Left ventricle myocardium inferior (tissue), 1 donor: ENCODE results near the gene NEURL1. TPM values are rescaled to one million over a fixed set of nuclear protein-coding genes. Genes with fewer than 3 reads are reported as not detected.
A peak's percentile ranks its signal among the peaks of the same experiment; 100 is the strongest.
"Not testable (repeated sequence)": the region's sequence is repeated elsewhere in the genome, so short reads cannot be mapped to it uniquely, and the experiment has no call there.

Experiments used
- DNase-seq: peaks from one replicate; pipeline ENCODE4 v3.0.0-alpha.2; 2020
- H3K27ac ChIP-seq: fragments of 200-600 bp; replicated peaks from 2 replicates; pipeline ENCODE4 v1.8.0; 2021
- H3K27me3 ChIP-seq: fragments of 200-600 bp; 2 replicates; pipeline ENCODE4 v1.8.0; 2021; ENCODE audit warnings: low read depth
- H3K36me3 ChIP-seq: fragments of 200-600 bp; 2 replicates; pipeline ENCODE4 v1.8.0; 2021
- H3K4me1 ChIP-seq: fragments of 200-600 bp; 2 replicates; pipeline ENCODE4 v1.8.0; 2021
- H3K4me3 ChIP-seq: fragments of 200-600 bp; 2 replicates; pipeline ENCODE4 v1.8.0; 2021; ENCODE audit warnings: mild to moderate bottlenecking, moderate library complexity
- H3K9me3 ChIP-seq: fragments of 200-600 bp; replicated peaks from 2 replicates; pipeline ENCODE4 v1.8.0; 2021
- CTCF ChIP-seq: fragments of 200-600 bp; IDR thresholded peaks from 2 replicates; pipeline ENCODE4 v1.8.0; 2021; ENCODE audit warnings: antibody characterized with exemption, mild to moderate bottlenecking, borderline replicate concordance
- intact Hi-C: fragments of 100-400 bp; cut with micrococcal nuclease; formaldehyde crosslinking; loops from one replicate; pipeline ENCODE4 v1.11.0; 2022
- total RNA-seq: library from RNA; stranded (reverse); fragmentation: NEBNext Ultra II Directional; extraction: Animal tissue kit (Norgen Biotek cat#: 25700); gene quantifications from one replicate; pipeline ENCODE4 v1.2.1, GENCODE V29; 2021
- donor health status: DM: no; HTN: yes; CAD: no; lungs with severe emphysema.

NEURL1 gene
- total RNA-seq, 1 donor from 2014 or later: 0.14 TPM

- no peaks in the 10 kb centered on the region for H3K27me3 ChIP-seq
- H3K36me3 ChIP-seq: peaks cover 37% of the 10 kb centered on the region
- H3K9me3 ChIP-seq: no peaks in the 10 kb centered on the region
- peaks cover 30% of the 10 kb centered on the region for H3K4me1 ChIP-seq
- intact Hi-C loops: no loop called here
- no peak for TF ChIP-seq CTCF
- no peak overlapping the region for H3K27ac ChIP-seq
- no peak for DNase-seq
- no peak overlapping the region for H3K4me3 ChIP-seq
Observed at GRCh38 chr10:103600956-103601569, 107.6 kb downstream of the NEURL1 start.

- H3K27ac ChIP-seq: no peak overlapping the region
- H3K4me3 ChIP-seq: no peak overlapping the region
- no peaks in the 10 kb centered on the region for H3K27me3 ChIP-seq
- no peak for DNase-seq
- peaks cover 37% of the 10 kb centered on the region for H3K36me3 ChIP-seq
- H3K4me1 ChIP-seq: peaks cover 23% of the 10 kb centered on the region
- no peak for TF ChIP-seq CTCF
- intact Hi-C loops: no loop called here
- no peaks in the 10 kb centered on the region for H3K9me3 ChIP-seq
Observed at GRCh38 chr10:103602028-103602851, 108.7 kb downstream of the NEURL1 start.

GRCh38 chr10:103602852-103603155 is 109.3 kb downstream of the NEURL1 start:
- no peak overlapping the region for H3K4me3 ChIP-seq
- intact Hi-C loops: no loop called here
- H3K9me3 ChIP-seq: no peaks in the 10 kb centered on the region
- peaks cover 20% of the 10 kb centered on the region for H3K4me1 ChIP-seq
- no peaks in the 10 kb centered on the region for H3K27me3 ChIP-seq
- peaks cover 37% of the 10 kb centered on the region for H3K36me3 ChIP-seq
- H3K27ac ChIP-seq: no peak overlapping the region
- no peak for TF ChIP-seq CTCF
- no peak for DNase-seq

- no peak for DNase-seq
- no peak overlapping the region for H3K27ac ChIP-seq
- H3K4me1 ChIP-seq: peaks cover 15% of the 10 kb centered on the region
- no peak overlapping the region for H3K4me3 ChIP-seq
- H3K27me3 ChIP-seq: no peaks in the 10 kb centered on the region
- intact Hi-C loops: no loop called here
- no peaks in the 10 kb centered on the region for H3K9me3 ChIP-seq
- H3K36me3 ChIP-seq: peaks cover 37% of the 10 kb centered on the region
- TF ChIP-seq CTCF: no peak
Observed at GRCh38 chr10:103603382-103603781, 109.9 kb downstream of the NEURL1 start.

- peaks cover 49% of the 10 kb centered on the region for H3K36me3 ChIP-seq
- DNase-seq: no peak
Observed at GRCh38 chr10:103605359-103606096, 112.0 kb downstream of the NEURL1 start.

GRCh38 chr10:103606097-103606438 is 112.6 kb downstream of the NEURL1 start:
- H3K27ac ChIP-seq, intact Hi-C loops, DNase-seq, H3K27me3 ChIP-seq, H3K4me3 ChIP-seq, H3K9me3 ChIP-seq: not testable (repeated sequence)
- Histone ChIP-seq H3K4me1 (peaks cover 14% of the 10 kb centered on the region), H3K36me3 (peaks cover 52% of the 10 kb centered on the region)

More at GRCh38 chr10:103605359-103606096, 112.0 kb downstream of the NEURL1 start:
- Histone ChIP-seq H3K4me3 (no peak overlapping the region), H3K27me3 (no peaks in the 10 kb centered on the region), H3K4me1 (peaks cover 8% of the 10 kb centered on the region), H3K27ac (no peak overlapping the region), H3K9me3 (no peaks in the 10 kb centered on the region)
- intact Hi-C loops: no loop called here
- TF ChIP-seq CTCF: peak; percentile 84

- intact Hi-C loops: not testable (repeated sequence)
Observed at GRCh38 chr10:103607051-103607450, 113.5 kb downstream of the NEURL1 start.

GRCh38 chr10:103608056-103608455 is 114.6 kb downstream of the NEURL1 start:
- H3K27me3 ChIP-seq, DNase-seq, H3K27ac ChIP-seq, H3K9me3 ChIP-seq, intact Hi-C loops, H3K4me3 ChIP-seq: not testable (repeated sequence)
- peaks cover 34% of the 10 kb centered on the region for H3K4me1 ChIP-seq
- peaks cover 57% of the 10 kb centered on the region for H3K36me3 ChIP-seq

More at GRCh38 chr10:103607051-103607450, 113.5 kb downstream of the NEURL1 start:
- H3K4me3 ChIP-seq, H3K27ac ChIP-seq, DNase-seq, H3K27me3 ChIP-seq, H3K9me3 ChIP-seq: not testable (repeated sequence)
- peaks cover 24% of the 10 kb centered on the region for H3K4me1 ChIP-seq
- peaks cover 57% of the 10 kb centered on the region for H3K36me3 ChIP-seq
